VCaP (cell line): Measurements from ENCODE around the gene SLC2A3.
A peak's percentile ranks its signal among the peaks of the same experiment; 100 is the strongest.
"Not testable (repeated sequence)": the region's sequence is repeated elsewhere in the genome, so short reads cannot be mapped to it uniquely, and the experiment has no call there.

ENCODE experiments used
- H3K27ac ChIP-seq: fragments of 450-650 bp; 2 replicates; pipeline ENCODE4 v1.5.1; 2017
- TF ChIP-seq, protein P1 (sequence below): fragments of 450-650 bp; conservative IDR thresholded peaks from 2 replicates; pipeline ENCODE4 v1.5.1; 2017; ENCODE audit warnings: mild to moderate bottlenecking, moderate library complexity

The SLC2A3 gene

DNA sequence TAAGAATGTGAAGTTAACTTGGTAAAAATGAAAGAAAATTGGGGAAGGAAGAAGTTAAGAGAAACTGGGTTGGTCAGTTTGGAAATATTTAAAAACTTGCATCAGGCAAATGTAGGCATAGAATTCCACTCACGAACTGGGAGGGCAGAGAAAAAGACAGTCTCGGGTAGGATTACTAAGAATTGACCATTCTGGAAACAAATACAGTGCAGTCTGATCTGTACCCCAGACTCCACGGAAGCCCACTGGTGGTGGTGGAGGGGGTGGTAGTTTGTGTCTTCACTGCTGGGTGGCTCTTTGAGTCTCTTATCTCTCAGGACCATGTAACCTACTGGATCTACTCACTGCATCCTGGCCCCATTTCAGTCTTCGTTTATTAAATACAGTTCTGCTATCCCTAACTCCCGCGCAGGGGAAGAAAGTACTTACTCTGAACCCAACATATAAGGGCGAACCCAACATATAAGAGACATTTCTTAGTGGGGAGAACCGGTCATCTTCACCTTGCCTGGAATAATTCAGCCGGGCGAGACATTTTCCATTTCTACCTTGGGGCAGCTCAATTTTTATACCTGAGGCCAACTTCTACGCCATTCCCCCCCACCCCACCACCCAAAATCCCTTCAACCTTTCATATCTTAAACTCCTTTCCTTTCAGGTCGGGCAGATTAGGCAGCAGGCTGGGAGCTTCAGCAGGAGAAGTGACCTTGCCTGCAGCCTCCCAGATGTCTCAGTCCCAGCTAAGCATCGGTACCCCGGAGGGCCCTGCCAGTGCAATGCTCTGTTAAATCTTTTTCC is 1.7 kb downstream of the SLC2A3 start:
- H3K27ac ChIP-seq = no peak overlapping the region
- TF ChIP-seq, protein P1, sequence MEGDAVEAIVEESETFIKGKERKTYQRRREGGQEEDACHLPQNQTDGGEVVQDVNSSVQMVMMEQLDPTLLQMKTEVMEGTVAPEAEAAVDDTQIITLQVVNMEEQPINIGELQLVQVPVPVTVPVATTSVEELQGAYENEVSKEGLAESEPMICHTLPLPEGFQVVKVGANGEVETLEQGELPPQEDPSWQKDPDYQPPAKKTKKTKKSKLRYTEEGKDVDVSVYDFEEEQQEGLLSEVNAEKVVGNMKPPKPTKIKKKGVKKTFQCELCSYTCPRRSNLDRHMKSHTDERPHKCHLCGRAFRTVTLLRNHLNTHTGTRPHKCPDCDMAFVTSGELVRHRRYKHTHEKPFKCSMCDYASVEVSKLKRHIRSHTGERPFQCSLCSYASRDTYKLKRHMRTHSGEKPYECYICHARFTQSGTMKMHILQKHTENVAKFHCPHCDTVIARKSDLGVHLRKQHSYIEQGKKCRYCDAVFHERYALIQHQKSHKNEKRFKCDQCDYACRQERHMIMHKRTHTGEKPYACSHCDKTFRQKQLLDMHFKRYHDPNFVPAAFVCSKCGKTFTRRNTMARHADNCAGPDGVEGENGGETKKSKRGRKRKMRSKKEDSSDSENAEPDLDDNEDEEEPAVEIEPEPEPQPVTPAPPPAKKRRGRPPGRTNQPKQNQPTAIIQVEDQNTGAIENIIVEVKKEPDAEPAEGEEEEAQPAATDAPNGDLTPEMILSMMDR = no peak

DNA sequence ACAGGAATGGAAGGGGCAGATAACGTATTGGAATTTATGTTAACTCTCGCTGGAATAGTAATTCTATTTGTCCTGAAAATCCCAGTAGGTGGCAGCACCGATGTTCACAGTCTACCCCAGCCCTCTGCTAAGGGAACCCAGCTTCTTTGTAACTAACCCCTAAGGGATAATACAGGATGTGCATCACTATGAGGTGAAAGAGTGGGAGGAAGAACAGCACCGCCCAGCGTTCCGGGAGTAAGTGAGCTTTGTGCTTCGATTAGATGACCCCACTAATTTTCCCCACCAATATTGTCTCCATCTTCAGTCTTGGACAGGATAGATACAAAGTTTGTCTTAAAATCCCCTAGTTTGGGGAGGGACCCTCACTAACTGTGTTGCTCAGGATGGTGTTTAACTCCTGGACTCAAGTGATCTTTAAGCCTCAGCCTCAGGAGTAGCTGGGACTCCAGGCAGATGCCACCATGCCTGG is 2.7 kb downstream of the SLC2A3 start:
- TF ChIP-seq, protein P1 = peak; percentile 88
- H3K27ac ChIP-seq = peak overlapping the region; percentile 21; the same call in 1 of the 2 replicates

DNA sequence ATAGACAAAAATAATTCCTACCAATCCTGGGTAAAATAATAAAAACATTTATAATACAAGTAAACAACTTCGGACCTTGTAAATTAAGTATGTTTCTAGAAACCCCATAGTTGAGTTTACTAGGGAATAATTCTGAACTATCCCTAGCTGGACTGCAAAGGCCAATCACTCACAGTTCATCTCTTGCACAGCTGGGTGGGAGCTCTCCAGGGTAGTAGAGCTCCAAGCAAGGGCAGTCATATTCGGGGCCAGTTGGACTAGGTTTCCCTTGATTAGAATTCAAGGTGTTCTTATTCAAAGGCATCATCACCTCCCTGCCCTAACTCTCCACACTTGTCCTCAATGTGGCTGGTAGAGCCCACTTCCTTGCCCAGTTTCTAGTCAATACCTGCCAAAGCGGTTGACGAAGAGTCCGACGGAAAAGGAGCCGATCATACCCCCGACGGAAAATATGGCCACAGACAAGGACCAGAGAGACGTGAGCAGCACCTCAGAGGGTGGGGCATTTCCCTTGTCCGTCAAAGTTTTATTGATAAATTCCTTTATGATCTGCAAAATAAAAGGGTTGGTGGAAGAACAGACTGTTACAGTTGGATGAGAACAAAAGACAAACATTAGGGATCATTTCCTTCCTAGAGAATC is 3.3 kb downstream of the SLC2A3 start:
- peak overlapping the region; percentile 21; the same call in 1 of the 2 replicates for H3K27ac ChIP-seq

DNA sequence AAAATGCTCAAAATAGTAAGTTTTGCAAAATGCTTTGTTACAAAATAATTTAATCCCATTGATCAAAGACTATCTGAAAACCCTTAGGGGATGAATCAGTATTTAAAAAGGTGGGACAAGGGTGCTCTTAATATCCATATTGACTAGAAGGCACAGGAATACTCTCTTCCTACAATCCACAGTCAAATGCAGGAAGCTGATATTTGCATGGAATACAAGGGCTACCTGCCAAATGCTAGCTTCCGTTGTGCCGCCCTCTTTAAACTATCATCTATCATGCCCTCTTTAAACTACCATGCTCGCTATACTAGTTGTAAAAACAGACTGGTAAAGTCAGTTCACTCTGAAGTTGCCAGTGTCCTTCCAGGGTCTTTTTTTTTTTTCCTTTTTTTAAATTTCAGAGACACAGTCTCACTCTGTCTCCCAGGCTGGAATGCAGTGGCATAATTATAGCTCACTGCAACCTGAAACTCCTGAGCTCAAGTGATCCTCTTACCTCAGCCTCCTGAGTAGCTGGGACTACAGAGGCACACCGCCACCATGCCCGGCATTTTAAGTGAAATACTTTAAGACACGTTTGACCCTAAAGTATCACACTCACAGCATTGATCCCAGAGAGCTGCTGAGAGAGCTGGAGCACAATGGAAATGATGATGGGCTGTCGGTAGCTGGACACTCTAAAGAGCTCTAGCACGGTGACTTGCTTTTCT is 6.7 kb downstream of the SLC2A3 start:
- TF ChIP-seq, protein P1 = no peak
- peak overlapping the region; percentile 89 for H3K27ac ChIP-seq

DNA sequence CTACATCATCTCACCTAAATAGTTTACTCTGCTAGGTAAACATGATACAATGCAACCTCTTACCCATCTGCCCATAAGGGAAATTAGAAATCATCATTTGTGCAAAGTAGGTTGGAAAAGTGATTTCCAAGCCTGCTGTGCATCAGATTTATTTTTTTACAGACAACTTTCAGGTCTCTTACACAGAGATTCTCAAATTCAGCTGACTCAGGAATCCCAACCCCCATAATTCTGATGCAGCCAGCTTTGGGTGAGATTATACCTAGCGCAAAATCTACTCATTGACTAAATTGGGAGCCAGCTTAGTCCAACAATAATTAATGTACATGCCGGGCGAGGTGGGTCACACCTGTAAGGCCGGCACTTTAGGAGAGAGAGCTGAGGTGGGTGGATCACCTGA is 8.5 kb downstream of the SLC2A3 start:
- peak overlapping the region; percentile 89 for H3K27ac ChIP-seq
- TF ChIP-seq, protein P1 = no peak

DNA sequence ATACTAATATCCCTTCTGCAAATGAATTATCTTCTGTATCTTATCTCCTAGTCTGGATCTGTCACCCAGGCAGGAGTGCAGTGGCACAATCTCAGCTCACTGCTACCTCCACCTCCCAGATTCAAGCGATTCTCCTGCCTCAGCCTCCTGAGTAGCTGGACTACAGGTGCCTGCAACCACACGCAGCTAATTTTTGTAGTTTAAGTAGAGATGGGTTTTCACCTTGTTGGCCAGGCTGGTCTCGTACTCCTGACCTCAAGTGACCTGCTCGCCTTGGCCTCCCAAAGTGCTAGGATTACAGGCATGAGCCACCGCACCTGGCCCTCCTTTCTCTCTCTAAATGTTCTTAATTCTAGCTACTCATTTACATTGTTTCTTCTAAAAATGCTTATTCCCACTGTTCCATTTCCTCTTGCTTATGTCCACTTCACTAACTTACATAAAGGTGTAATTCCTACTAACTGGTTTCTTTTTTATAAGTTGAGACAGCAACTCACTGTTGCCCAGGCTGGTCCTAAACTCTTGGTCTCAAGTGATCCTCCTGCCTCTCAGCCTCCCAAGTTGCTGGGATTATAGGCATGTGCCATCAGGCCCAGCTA is 9.8 kb downstream of the SLC2A3 start:
- H3K27ac ChIP-seq = not testable (repeated sequence)

DNA sequence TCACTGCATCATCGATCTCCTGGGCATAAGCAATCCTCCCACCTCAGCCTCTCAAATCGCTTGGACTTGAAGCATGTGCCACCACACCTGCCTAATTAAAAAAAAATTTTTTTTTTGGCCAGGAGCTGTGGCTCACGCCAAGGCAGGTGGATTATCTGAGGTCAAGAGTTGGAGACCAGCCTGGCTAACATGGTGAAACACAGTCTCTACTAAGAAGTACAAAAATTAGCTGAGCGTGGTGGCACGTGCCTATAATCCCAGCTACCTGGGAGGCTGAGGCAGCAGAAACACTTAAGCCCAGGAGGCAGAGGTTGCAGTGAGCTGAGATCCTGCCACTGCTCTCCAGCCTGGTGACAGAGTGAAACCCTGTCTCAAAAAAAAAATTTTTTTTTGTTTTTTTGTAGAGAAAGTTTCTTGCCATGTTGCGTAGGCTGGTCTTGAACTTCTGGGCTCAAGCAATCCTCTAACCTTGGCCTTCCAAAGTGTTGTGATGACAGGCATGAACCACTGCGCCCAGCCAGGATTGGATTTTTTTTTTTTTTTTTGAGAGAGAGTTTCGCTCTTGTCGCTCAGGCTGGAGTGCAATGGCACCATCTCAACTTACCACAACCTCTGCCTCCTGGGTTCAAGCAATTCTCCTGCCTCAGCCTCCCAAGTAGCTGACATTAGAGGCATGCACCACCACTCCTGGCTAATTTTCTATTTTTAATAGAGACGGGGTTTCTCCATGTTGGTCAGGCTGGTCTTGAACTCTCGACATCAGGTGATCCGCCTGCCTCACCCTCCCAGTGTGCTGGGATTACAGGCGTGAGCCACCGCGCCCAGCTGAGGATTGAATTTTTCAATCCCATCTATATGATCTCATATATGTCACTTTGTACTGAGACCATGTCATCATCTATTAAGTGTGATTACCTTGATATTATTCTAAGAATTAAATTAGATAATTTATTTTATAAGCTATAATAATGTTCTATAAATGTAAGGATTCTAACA is 12.4 kb downstream of the SLC2A3 start:
- TF ChIP-seq, protein P1 = no peak
- no peak overlapping the region for H3K27ac ChIP-seq

DNA sequence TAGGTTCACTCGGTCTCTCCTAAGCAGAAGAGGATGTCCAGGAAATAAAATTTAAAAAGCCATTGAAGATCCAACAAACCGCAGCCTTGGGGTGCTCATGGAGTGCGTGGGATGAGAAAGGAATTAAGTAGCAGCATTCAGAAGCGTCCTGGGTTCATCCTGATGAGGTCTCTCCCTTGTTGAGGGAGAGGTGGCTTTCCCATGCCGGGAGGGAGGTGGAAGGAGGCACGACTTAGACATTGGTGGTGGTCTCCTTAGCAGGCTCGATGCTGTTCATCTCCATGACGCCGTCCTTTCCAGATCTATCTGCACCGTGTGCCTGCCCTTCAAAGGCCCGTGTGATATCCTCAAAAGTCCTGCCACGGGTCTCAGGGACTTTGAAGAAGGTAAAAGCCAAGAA is 14.8 kb downstream of the SLC2A3 start:
- H3K27ac ChIP-seq = not testable (repeated sequence)

DNA sequence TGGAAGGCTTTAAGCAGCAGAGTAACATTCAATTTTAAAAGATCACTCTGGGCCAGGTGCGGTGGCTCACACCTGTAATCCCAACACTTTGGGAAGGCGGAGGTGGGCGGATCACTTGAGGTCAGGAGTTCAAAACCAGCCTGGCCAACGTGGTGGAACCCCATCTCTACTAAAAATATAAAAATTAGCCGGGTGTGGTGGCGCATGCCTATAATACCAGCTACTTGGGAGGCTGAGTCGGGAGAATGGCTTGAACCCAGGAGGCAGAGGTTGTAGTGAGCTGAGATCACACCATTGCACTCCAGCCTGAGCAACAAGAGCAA is 17.8 kb downstream of the SLC2A3 start:
- not testable (repeated sequence) for H3K27ac ChIP-seq
